ENCODE data around the gene NUB1.

NUB1 gene

DNA sequence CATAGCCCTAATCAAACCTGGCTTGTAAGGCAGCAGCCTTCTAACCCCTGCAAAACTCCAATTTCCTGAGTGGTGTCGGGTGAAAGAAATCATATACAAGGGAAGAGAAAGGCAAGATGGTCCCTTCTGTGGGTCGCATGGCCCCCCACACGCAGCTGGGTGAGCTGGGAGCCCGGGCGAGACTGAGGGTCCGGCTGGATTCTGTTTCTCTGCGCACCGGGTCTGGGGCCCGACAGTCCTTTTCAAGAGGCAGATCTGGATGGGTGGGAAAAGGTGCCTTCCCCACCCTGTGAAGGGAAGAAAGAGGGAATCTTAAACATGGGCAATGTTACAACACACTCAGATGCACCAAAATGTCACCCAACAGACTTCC, 49.7 kb downstream of the NUB1 start:
- no peak for DNase-seq

DNA sequence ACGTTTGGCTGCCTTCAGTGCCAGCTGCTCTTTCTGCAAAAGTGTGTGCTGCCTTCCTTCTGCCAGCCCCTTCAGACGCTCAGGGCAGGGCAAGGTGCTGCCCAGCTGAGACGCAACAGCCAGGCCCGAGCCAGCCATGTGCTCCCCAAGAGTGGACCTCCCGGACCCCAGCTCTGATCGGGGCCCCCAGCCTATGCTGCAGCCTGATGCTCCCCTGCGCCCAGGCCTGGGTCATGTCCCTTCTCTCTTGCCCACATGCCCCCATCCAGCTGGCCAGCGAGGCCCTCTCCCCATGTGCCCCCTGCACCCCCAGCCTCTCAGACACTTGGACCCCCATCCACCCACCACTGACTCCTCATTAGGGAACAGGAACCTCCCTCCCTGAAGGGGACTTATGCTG, 50.4 kb downstream of the NUB1 start:
- DNase-seq: no peak

DNA sequence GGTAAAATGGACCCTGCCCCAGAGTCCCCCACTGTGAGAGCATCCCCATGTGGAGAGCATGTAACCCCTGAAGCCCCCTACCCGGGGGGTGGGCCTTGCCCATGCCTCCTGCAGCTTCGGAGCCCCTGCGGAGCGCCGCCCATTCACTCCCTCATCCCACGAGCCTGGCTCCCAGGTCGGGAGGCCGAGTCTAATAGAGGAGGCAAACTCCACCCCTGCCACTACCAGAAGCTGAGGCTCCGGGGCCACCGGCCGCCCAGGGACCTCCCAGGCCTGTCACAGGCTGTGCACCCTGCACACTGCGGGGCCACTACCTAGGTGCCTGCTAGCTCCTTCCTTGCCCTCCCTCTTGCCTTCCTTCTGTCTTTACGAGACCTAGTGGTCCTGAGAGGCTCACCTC, 50.8 kb downstream of the NUB1 start:
- DNase-seq: no peak

DNA sequence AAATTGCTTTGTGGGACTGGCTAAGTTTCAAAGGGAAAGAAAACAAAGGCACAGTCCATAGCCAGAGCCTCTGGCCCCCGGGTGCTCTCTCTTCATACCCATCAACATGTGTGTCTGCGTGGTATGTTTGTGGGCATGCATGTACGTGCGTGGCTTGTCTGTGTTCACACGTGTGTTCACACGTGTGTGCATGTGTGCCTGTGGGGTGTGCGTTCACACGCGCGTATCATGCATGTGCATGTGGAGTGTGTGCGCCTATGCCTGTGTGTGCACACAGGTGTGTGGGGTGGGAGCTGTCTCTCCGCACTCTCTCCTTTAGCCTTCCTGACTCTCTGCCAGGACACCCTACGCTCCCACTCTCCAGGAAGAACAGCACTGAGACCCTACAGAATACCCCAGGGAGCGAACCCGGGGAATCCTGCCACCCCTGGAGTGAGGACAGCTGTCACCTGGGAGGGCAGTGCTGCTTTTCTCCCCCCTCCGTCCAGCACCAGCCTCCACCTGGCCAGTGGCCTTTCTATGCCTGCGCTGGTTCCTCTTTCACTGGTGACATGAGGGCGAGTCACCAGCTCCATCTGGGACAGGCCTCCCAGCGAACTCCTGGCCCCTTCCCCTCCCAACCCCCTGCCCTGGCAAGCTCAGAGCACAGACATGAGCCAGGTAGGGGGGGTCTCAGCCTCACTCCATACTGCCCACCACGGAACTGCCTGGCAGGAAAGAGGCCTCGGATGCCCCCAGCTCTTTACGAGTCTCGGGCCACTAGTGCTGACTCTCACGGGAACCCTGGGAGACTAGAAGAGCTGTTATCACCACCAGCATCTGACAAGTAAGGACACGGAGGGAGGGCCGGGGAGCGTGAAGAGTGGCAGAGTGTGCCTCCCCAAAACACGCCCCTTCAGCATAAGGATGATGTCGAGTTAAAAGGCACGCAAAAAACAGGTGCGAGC, 51.7 kb downstream of the NUB1 start:
- no peak for DNase-seq

DNA sequence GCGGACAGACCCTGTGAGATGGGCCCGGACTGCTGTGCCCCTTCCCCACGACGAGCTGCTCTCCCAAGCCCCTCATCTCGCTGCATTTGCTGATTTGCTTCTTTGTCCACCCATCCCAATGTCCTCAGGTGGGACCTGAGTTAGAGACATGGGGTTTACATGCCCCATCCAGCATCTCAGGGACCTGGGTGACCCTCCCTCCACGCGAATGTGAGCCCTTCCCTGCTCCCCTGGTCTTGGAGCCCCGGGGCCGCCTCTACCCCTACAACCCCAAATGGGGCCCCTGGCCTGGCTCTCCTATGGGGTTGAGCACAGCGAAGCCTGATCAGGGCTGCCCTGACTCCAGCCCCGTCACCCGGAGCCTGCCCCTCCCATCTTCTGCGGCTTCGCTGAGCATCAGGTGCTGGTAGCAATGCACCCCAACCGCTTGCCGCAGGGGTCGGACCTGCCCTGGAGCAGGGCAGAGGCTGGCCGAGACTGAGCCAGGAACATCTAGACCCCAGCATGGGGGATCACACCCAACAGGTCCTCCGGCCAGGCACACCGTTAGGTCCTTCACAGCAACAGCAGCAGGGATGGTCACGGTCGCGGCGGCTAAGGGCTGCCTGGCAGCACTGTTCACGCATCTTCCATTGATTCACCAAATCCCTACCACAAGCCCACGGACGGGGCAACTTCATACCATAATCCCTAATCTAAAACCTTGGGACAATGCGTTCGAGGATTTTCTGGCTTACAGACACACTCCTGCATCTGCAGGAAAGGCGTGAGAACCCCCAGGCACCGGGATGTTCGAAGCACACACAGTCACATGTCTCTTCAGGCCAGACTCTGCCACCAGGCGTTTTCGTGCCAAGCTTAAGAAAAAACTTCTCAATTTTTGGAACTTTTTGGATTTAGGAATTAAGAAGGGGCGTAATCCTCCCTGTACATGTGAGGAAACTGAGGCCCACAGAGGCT, 52.7 kb downstream of the NUB1 start:
- DNase-seq: no peak

DNA sequence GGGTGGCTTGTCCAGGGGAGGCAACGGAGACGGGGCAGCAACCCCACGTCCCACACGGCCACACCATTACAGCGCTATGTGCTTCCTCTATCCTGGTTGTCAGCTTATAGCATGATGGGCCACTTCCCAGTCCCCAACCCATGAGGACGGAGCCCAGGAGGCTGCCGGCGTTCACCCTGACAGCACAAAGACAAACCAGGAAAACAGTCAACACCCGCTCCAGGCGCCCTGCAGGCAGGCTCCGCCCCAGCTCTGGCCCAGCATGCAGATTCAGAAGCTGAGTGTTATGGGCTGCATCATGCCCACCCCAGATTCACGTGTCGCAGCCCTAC, 53.4 kb downstream of the NUB1 start:
- DNase-seq: no peak

DNA sequence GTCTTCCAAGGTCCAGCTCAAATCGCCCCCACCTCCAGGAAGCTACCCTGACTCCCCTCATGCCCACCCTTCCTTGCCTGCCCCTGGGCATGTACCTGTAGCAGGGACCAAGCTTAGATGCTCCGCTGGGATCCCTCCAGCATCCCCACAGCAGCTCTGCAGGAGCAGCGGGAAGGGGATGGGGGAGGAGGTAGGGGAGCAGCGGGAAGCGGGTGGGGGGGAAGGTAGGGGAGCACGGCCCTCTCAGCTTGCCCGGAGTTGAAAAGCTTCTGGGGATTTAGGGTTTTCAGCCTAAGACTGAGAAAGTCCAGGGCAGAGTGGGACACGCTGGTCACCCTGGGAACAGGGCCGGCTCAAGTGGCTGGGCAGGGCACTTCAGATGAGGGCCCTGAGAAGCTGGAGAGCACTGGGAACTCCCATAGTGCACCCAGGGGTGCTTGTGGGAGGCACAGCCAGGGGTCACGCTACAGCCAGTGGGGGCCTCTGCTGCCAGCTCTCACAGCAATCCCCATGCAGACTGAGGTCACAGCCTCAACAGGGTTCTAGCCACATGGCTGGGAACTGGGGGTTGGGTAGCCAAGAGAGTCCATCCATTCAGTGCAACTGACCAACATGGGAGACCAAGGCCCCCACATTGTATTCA, 54.8 kb downstream of the NUB1 start:
- DNase-seq: no peak

DNA sequence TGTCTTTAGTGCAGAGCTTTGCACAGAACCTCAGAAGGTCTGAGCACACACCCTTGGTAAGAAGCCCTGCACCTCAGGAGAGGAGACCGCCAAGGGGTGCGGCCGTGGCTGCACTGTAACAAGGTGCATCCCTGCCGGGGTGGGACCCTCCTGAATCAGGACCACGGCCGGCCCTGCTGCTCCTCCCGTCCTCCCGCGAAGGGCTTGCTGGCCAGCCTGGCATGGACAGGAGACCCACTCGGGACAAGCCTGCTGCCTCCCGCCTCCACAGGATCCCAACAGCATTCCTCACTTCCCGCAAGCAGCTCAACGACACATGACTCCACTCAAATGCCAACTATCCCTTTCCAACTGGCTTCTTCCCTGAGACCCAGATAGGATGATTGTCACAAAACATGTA, 55.4 kb downstream of the NUB1 start:
- DNase-seq: no peak

DNA sequence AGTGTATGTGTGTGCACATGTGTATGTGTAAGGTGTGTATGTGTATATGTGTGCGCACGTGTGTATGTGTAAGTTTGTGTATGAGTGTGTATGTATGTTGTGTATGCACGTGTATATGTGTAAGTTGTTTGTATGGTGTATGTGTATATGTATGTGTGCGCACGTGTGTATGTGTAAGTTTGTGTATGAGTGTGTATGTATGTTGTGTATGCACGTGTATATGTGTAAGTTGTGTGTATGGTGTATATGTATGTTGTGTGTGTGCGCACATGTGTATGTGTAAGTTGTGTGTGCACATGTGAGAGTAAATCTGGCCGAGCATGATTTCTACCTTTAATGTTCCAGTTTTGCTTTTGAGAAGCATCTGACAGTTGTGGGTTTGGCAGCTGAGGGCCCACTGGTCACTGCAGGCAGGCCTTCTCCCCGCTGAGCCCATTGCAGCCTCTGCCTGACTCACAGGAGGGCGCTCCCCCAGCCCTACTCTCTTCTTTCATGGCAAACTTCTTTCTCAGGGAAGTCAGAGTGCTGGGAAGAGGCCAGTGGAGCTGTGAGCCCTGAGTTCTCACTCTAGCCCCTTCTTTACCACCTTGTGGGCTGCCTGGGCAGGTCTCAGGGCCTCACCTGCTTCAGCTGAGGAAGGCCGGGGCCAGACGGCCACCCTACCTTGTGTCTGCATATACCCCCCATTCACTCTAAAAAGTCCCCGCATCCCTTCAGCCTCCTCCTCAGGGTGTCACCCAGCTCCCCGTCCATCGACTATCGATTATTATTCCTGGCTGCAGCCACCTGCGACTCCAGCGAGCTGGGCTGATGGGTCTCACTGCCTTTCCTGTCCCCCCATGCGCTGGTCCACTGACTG, 57.1 kb downstream of the NUB1 start:
- DNase-seq: no peak

DNA sequence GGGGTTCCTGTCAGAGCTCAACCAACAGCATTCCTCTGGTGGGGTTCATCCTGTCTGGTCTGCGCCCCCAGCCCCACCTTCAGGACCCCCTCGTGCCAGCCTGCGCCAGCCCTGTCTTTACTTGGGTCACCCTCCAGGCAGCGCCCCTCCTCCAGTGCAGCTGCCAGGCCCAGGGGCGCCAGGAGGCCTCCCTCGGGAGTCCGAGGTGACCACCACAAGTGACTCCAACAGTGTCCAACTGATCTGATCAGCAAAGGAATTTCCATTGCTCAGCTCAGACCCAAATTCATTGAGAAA, 57.6 kb downstream of the NUB1 start:
- DNase-seq: no peak

DNA sequence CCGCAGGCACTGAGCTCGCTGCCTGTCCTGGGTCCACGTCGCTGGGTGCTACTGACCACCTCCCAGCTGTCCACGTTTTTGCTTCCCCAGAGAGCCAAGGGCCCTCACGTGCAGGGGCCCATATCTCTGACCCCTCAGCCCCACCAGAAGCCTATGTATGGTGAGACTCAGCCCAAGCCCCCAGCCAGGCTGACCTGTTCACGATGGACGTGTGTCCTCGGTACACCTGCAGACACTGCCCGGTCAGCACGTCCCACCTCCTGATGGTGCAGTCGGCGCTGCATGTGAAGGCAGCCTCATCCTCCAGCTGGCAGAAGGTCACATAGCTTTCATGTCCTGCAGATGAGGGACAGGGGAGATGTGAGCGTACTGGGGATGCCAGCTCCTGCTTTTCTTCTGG, 58.3 kb downstream of the NUB1 start:
- DNase-seq: no peak

DNA sequence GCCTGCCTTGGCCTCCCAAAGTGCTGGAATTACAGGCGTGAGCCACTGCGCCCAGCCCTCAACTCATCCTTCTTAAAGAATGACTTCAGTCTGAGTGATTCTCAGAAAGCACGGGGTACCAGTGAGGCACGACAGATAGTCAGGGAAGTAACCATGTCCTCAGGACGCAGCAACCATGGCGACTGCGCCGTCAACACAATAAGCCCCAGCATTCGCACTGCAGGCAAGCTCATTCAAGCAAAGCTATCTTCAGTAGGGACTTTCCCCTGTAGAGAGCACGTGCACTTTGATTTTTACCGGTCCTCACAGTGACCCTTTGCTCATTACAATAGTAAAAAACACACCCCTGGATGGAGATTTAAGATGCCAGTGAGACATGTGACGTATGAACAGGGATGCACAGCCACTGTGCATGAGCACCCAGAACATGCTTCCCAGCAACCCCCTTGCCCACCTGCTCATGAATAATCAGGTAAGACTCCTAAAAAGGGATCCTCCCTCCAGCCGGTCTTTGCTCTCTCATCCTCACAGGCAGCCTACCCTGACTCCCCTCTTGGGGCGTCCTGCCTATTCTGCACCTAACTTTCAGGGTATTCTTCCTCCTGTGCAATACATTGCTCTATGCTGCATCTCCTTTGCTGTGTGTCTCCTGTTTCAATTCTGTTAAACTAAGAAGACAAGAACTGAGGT, 59.2 kb downstream of the NUB1 start:
- no peak for DNase-seq

DNA sequence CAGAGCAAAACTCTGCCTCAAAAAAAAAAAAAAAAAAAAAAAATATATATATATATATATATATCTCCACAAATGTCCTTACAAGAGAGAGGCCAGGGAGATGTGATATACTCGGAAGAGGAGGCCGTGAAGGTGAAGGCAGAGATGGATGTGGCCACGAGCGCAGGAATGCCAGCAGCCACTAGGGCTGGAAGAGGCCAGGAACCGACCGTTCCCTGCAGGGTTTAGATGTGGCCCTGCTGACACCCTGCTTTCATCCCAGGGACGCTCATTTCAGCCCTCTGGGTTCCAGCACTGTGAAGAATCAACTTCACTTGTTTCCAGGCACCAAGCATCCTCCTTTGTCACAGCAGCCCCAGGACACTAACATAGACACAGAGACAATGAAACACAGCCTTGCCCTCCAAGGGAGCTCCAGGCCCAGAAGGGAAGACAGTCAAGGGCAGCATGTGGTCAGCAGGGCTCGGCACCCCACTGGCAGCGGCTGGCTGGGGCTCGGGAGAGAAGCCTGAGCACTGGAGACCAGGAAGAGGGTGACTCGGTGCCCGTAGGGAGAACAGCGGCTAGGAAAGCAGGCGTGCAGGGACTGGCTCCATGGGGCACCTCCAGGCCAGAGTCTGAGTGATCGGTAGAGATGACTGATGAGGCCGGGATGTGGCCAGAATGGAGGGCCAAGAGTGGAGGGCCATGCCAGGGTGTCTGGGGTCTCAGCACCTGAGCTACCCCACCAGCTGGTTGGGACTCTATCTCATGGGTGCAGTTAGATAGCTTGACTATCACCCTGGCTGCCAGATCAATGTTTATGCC, 60.6 kb downstream of the NUB1 start:
- no peak for DNase-seq

DNA sequence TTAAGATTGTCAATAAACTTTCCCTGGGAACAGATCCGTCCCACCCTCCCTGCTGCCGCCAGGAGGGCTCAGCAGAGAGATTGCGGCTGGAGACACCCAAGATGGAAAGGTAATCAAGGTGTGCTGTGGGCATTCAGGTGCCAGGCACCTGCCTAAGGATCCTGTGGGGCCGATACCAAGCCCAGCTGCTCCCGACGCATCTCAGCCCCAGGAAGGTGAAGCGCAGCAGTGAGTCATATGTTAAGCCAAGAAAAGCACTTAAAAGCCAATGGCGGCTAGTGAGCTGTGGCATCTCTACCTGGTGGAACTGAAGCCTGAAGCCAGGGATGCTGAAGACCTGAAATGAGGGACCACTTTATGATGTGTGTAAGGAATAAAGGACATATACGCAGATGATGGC, 62.2 kb downstream of the NUB1 start:
- DNase-seq: no peak

DNA sequence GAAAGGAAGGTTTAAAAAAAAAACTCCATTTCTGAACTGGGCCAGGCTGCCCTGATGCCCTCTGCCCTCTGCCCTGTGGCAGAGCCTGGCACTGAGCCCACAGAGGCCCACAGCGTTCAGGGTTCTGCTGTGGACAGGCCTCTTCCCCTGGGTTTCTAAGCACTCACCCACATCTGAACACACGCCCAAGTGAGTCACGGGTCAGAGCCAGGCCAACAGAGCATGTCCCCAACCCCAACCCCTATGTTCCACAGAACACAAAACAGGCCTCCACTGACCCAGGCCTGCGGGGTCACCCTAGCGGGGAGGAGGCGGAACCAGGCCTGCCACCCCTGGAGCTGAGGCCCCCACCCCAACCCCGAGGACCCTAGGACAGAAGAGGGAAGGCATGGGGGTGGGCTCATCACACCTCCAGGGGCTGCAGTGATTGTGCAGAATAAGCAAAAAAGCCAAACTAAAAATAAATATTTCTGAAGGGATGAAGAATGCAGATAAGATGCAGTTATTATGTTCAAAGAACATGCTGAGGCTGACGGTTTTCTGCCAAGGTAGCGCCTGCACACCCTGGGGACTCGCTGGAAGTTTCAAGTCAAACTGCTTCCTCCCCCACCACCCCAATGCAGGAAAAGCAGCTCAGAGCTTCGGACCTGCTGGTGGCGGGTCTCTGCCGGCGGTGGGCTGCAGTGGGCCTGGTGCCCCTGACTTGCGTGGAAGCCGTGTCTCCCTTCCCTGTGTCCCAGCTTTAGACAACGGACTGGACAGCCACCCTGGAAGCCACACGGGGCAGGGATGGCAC, 62.8 kb downstream of the NUB1 start:
- DNase-seq: no peak

DNA sequence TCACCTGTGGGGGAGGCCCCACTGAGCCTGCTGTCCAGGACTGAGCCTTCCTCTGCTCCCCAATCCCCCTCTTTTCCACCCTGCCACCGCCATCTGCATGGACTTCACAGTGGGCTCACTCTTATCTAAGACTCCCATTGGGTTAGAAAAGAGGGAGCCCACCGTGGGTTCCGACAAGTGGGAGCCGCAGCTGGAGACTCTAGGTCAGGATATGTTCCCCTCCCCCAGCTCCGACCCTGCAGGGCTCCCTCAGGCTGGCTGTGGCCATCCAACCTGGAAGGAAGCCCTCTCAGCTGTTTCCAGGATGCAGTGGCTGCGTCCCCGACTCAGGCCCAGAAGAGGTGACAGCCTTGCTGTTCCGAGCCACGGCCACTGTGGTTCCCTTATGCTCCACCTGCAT, 63.4 kb downstream of the NUB1 start:
- DNase-seq: no peak

DNA sequence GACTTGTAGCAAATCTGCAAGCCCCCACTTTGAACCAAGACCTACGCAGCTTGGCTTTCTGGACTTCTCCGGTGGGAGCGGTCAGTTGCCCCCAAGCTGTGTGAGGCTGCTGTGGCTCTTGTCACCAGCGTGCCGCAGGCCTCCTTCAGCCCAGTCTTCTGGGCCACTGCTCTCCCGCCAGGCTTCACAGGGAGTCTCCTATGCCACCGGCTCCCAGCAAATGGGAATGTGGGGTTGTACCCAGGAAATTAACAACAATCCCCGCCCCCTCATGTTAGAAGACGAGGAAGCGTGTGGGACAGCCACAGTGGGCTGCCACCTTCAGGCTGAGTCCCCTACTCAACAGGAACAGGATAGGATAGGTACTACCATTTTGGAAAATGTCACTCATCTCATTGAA, 64.0 kb downstream of the NUB1 start:
- no peak for DNase-seq

DNA sequence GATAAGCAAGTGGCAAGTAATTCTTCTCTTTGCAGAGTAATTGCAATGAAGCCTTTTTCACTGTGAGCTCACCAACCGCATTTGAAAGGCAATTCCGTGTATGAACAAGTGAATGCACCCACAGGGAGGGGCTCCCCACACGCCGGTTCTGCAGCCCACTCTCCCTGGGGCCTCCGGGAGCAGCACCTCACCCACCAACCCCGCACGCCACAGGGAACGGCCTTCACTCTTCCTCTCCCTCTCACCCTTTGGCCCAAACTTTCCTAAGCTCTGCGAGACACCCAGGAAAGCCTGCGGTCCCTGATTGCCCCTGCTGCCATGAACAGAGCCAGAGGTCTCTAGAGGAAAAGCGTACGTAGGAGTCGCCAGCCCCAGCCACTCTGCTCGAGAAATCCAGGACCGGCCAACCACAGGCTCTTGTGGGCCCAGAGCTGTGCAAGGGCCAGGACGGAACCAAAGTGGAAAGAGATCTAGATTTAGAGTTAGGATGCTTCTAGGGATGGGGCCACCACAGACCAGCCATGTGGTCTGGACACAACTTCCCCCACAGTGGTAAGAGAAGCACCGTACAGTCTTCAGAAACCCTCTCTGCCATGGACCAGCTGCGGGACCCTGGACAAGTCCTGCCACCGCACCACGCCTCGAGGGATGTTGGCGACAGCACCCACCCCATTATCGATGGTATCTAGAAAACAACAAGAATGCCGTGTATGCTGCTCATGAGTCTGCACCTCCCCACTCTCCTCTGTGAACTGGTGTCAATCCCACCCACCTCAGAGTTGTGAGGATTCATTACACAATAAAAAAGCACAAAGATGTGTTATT, 64.7 kb downstream of the NUB1 start:
- DNase-seq: no peak

DNA sequence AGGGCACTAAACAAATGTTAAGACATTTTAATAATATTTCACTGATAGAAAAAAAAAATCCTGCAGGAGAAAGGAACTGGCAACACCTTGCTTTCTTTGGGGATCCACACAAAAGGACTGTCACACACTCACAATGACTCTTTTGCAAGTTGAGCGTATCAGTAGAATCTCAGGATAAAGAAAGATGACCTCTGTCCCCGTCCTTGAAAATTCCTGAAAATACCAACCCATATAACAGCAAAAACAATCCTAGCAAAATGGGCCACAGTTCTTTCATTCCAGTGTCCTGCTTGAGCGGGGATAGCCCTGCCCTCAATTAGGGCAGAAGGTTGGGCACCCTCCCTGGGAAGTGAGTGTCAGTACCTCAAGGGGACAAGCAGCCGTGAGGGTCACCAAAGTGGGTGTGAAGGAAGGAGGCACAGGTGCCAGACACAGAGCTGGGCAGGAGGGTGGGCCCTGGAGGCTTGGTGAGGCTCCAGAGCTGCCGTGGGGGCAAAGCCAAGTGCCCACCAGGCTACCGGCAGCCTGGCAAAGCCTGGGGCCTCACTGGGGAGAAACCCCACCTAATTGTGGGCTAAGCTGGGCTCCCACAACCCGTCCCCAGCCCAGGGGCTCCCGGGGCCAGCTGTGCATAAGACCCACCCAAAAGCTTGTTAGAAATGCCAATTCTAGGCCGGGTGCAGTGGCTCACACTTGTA, 65.4 kb downstream of the NUB1 start:
- DNase-seq: no peak

All from T-helper 2 cell (primary cell).